MV-4-11 (cell line): ENCODE measurements around the gene GDPD3.
A peak's percentile ranks its signal among the peaks of the same experiment; 100 is the strongest.
"Not testable (repeated sequence)": the region's sequence is repeated elsewhere in the genome, so short reads cannot be mapped to it uniquely, and the experiment has no call there.

ENCODE experiments used
- DNase-seq: peaks from one replicate; lab custom pipeline; 2025; lab: John Stamatoyannopoulos, UW

Gene GDPD3

DNA sequence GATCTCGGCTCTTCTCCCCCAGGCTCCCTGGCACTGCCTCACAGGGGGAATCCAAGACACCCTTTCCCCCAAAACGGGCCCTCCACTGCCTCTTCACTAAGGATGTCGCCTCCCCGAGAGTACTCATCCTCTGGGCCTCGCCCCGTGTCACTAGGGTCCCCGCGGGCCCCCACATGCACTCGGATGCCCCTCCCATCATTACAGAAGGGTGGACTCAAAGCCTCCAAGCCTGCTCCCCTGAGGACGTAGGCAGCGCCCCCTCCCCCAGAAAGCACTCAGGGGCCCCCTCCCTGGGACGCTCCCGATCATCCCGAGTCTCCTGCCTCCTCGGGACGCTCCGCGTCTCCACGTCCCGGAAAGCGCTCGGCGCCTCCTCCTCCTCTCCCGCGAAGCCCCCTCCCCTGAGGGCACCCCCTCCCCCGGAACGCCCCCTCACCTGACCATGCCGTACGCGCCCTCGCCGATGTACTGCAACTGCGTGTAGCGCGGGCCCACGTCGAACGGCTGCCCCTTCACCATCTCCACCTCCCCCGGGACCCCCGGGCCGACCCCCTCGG, 9.3 kb upstream of the GDPD3 start:
- no peak for DNase-seq

DNA sequence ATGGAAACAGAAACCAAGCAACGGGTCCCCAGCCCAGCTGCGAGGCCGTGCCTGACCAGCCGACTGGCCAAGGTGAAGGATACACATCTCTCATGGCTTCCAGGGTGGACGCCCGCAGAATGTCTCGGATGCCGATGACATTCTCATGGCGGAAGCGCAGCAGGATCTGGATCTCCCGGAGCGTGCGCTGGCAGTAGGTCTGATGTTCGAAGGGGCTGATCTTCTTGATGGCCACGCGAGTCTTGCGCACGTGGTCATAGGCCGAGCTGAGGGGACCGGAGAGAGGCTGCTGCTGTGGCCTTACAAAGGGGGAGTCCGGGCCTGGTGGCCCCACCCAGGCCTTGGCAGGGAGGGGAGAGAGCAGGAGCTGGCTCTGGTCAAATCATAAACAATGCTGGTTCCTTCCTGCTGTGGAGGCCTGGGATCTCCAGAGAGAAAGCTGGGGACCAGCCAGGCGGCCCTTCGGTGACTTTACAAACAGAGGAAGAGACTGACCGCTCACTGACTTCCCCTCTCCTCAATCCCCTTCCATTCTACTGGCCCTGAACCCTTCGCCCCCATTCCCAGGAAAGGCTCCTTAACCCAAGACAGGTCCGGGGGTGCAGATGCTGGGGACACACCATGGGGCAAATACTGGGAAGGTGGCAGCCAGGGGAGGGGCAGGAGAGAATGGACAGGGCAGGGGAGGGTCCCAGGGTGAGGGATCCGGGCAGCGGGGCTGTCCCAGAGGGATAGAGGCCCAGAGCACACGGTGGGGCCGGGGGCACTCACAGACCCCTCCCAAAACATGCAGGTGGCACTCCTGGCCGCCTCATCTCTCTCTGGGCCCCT, 8.6 kb upstream of the GDPD3 start:
- no peak for DNase-seq

DNA sequence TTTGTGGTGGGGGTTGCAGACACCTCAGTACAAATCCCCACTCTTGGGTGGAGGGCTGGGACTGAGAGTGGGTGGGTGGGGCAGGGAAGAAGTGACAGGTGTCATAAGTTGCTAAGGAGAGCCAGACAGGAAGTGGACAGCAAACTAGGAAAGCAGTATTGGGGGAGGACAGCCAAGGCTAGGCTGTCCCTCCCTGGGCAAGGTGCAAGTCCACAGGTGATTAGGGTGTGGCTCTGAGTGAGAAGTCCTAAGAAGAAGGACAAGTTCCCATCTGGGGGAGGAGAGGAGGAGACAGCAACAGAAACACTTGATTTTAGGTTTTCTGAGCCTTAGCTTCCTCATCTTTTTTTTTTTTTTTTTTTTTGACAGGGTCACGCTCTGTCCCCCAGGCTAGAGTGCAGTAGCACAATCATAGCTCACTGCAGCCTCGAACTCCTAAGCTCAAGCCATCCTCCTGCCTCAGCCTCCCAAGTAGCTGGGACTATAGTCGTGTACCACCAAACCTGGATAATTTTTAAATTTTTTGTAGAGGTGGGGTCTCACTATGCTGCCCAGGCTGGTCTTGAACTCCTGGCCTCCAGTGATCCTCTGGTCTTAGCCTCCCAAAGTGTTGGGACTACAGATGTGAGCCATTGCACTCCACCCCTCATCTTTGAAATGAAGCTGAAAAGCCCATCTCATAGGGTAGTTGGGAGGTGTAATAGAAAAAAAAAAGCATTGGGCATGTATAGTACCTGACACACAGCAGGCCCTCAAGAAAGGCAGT, 7.2 kb upstream of the GDPD3 start:
- no peak for DNase-seq

DNA sequence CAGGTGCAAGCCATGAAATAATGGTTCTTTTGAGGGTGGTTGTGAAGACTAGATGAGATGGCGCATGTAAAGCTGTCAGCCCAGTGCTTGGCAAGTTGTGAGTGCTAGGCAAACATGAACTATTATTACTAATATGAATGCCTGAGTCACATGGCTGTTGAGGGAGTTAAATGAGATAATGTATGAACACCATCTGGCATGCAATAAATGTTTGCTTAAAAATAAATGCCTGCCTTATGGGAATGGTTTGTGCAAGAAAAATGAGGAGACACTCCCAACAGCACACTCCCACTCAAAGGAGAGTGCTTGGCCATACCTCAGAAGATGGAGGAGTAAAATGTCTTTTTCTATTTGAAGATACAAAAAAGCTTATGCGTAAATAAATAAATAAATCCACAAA, 6.1 kb upstream of the GDPD3 start:
- DNase-seq = no peak

DNA sequence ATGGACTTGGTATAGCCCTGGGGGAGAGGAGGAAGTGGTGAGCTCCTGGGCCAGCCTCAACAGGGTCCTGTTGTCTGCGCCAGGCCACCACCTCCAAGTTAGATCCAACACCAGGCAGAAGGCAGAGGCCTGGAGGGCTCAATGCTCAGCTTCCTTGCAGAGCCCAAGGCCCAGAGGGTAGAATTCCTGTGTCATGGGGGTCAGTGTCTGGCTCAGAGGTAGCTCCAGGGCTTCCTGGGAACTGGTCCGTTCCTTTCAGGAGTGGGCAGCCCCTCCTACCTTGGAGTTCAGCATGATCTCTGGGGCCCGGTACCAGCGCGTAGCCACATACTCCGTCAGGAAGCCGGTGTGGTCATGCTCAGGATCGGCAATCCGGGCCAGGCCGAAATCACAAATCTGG, 4.4 kb upstream of the GDPD3 start:
- DNase-seq = no peak

DNA sequence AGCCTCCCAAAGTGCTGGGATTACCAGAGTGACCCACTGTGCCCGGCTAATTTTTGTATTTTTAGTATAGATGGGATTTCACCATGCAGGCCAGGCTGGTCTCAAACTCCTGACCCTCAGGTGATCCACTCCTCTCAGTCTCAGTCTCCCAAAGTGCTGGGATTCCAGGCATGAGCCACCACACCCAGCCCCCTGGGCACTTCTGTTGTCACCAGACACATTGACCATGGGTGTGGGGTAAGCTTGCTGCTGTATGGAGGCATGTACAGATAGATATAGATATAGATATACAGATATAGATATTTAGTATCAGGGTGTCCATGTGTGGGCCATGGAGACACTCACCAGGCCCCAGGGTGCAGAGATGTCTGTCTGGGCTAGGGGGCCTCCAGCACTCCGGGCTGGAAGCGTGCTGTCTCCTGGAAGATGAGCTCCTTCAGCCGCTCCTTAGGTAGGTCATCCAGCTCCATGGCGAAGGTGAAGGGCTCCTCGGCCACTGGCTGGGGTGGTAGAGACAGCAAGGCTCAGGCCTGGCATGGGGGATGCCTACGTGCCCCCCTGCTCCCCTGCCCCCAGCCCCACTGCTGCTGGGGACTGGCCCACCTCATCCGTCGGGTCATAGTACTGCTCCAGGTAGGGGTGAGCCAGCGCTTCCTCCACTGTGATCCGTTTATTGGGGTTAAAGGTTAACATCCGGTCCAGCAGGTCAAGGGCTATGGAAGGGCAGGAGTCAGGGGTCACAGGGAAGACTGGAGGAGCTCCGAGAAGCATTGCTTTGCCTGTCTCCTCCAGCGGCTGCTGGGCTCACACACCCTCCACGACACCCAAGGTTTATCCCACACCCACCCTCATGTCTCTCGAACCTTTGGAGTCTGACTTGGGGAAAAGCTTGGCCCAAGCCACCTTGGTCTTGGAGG, 3.2 kb upstream of the GDPD3 start:
- DNase-seq = no peak

DNA sequence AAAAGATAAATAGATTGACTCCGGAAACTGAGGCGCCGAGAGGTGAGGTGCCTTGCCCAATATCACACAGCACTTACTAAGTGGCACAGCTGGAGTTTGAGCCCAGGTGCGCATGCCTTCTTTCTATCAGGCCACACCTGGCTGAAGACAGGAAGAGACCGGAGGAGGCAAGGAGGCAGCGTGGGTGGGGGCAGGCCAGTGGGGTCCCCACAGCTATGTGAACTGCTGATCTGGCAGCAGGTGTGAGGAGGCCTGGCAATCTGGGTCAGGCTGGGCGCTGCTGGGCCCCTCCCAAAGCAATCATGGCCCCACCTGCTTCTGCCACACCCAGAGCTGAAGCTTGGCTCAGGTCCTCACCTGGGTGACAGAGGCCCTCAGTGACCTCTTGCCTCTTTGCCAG, 1.9 kb upstream of the GDPD3 start:
- DNase-seq = no peak

DNA sequence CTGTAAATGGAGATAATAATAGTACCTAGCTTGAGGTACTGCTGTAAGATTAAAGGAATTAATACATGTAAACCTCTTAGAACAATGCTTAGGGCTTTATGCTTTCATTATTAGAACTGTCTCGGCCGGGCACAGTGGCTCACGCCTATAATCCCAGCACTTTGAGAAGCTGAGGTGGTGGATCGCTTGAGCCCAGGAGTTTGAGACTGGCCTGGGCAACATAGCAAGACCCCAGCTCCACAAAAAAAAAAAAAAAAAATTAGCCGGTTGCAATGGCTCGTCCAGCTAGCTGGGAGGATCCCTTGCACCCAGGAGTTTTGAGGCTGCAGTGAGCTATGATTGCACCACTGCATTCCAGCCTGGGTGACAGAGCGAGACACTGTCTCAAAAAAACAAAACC, 1.5 kb upstream of the GDPD3 start:
- not testable (repeated sequence) for DNase-seq

DNA sequence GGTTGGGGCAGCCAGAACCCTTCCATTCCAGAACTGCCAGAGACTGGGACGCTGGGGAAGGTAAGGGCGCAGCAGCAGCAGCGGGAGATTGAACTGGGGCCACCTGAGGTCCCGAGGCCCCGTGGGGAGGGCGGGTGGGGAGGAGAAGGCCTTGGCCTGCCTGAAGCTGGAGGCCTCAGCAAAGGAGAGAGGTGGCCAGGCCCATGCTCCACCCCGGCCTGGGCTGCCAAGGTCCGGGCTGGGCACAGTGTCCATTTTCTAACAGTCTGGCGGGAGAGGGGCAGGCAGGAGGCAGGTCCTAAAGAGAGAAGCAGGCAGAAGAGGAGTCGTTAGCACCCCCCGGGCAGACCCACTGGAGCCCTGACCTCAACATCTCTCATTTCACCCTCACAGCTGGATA, 1.1 kb upstream of the GDPD3 start:
- DNase-seq = no peak

DNA sequence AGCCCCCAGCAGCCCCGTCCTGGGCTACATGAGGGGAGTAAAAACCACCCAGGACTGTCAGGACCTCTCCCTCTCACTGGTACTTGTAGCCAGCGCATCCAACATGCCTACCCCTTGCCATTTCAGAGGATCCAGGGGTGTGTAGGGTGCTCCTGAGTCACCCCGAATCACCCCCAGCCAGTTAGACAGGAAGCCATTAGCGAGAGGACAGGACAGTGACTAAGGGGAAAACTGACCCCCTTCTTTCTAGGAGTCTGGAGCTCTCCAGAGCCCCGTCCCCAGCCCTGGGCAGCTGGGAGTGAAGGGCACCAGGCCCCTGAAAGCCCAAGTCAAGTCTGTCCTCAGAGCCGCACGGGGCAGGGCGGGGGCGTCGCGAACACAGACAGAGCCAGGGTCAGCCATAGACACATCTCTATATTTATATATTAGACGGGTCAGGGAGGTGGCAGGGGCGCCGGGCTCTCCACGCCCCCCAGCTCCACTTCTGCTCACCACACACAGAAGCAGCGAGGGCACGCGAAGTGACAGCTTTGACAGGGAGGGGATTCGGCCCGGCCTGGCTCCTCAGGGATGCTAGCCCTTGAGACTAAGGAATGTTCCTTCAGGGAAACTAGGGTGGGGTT, 485 bp upstream of the GDPD3 start:
- no peak for DNase-seq

DNA sequence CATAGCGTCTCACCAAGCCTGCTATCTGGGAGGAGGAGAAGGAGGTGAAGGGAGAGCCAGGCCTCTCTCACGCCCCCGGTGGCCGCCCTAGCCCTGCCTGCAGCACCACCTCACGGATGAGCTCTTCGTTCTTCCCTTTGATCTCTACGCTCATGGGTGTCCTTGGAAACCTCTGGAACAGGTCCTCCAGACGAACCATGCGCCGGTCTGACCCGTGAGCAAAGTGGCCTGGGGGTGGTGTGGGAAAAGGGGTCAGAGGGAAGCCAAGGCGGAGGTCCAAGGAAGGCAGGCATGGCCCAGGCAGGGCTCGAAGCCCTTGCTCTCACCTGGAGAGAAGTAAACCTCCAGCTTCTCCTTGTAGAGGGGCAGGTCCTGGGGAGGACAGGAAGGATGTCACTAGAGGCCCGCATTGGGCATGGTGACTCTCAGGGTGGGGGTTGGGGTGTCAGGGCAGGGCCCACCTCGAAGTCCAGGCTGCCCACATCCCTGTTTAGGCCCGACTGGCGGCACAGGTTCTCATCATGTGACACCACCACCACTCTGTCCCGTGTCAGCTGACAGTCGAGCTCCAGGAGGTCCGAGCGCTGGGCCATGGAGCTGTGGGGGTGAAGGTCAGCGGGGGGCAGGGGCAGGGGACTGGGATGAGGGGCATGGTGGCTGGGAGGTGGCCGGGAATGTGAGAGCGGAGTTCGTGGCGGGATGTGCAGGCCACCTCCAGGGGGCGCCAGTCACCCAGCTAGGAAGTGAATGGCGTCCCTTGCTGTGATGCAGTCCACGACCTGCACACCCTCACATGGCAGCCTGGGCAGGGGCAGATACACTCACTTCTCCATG, 923 bp downstream of the GDPD3 start:
- DNase-seq = no peak

DNA sequence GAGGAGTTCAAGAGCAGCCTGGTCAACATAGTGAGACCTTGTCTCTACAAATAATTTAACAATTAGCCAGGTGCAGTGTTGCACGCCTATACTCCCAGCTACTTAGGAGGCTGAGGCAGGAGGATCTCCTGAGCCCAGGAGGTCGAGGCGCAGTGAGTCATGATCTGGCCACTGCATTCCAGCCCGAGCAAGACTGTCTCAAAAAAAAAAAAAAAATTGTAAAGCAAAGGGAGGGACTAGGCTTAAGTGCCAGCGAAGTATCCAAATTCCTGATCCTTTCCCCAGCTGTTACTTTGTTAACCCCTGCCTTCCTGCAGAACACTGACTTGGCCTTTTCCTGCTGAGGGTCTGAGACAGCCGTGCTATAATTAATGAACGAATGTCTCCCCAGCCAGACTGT, 2.7 kb downstream of the GDPD3 start:
- no peak for DNase-seq

DNA sequence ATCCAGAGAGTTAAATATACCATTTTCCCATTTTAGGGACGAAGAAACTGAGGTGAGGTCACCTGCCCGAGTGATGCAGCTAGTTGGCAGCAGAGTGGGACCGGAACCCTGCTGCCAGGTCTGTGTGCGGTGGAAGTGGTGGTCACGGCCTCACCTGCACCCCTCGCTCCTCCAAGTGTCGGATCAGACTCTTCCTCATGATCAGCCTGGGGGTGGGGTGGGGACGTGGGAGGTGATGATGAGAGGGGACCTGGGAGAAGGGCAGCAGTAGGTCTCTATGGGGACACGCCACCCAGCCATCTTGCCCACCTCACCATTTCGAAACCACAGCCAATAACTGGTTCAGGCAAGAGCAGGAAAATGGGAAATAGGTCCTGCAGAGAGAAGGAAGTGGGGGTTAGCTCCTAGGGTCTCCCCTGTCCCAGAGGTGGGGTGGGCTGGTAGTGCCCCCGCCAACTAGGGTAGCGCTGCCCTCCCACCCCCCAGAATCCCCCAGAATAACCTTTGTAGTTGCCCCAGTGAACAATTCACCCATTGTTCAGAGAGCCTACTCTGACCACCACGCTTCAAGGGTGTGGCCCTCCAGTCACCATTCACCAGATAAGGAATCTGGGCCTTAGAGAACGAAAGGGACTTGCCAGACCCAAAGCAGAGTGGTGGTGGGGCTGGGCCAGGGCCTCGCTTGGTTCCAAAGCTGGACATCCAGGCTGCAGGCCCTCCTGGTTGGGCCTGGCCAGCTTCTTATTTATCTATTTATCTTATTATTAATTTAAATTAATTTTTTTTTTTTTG, 5.1 kb downstream of the GDPD3 start:
- no peak for DNase-seq

DNA sequence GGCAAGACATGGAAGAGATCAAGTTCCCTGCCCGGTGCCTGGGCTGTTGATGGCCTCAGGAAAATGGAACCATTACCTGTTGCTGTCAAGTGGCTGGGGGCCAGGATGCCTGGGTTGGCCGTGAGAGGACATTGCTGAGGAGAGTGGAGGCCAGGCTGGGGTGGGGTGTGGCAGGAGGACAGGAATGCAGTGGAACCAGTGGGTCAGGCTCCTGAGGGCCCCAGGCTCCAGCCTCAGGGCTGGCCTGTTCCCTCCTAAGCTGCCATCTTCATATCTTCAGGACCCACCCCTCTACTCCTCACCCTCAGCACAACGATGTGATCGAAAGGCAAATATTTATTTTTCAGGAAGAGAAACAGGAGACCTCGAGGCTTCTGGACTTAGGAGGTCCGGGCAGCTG, 8.8 kb downstream of the GDPD3 start:
- DNase-seq = no peak

DNA sequence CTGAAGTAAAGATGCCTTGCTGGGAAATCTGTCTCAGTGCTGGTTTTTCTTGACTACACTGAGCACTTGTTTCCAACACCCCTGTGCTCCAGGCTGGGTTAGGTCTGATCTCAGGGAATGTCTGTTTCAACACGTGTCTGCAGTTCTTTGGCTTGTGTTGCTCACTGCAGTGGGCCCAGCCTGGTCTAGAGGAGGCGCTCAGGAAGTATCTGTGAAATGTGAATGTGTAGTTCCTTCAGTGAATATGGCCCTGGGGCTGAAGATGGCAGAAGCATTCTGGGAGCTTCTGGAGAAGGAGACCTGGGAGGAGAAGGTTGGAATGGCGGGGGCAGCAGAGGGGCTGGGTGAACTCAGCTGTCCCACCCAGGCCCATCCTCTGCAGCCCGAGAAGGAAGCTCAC, 9.2 kb downstream of the GDPD3 start:
- DNase-seq = no peak

DNA sequence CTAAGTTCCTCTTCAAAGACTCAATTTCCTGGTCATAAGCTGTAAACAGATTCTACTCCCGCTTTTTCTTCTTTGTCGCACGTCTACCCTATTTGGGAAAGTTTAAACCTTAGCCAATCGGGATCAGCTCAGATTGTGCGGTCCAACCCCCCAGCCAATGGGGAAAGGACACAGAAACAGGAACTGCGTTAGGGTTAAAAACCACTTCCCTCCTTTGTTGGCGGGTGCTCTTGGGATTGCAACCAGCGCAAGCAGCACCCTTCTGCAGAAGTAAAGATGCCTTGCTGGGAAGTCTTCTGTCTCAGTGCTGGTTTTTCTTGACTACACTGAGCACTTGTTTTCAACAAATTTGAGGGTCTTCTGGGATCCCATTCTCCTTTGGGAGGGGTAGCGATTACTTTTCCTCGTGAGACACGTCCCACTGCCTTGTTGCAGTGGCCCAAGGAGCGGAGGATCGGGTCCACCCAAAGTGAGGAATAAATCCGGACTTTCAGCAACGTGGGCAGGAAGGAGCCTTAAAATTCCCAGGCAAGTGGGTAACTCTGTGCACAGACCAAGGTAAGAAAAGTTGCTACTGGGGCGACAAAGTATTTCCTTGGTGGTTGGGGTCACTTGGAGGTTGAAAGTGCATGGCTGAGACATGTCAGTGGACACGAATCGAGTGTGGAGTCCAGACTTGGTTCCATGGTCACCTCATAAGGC, 16.3 kb downstream of the GDPD3 start:
- peak; percentile 79 for DNase-seq

DNA sequence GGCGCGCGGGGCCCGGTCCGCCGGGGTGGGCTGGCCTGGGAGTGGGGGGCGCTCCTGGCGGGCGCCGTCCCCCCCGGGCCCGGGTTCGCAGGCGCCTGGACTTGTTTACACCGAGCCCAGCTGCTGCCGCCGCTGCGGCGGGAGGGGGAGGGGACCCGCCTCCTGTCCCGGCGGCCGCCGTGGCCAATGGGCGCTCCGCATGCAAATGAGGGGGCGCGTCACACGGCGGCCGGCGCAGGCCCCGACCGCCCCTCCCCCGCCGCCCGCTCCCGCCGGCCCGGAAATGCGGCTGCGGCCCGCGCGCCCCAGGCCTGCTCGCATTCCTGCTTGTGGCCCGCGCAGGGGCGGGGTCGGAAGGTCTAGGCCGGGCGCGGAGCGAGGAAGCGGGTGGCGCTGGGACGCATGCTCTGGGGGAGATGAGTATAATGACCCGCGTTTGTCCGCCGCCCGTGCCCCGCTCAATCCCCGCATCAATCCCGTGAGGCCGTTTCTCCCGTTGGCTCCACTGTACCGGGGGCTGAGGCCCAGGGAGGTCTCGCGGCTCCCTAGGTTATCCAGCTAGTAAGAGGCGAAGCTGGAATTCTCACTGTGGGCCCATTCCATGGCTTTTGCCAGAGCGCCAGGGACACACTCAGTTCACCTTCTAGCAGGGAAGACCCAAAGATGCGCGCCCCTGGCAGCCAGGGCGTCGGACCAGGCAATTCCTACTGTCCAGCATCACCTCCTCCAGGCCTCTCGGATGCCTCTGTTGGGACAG, 17.1 kb downstream of the GDPD3 start, which contains the start of gene YPEL3:
Gene YPEL3, minus strand, starts transcription at position 109 of the 757 bp plus-strand sequence. CDS start 731 bp downstream, outside the sequence.
- peak; percentile 76 for DNase-seq
